AG08395 (cell line): Measurements from ENCODE around the gene SMAD6.
A peak's percentile ranks its signal among the peaks of the same experiment; 100 is the strongest.

ENCODE experiments used
- DNase-seq: peaks from one replicate; pipeline ENCODE4 v3.0.0; 2012; ENCODE audit warnings: mixed read lengths, low spot score

The SMAD6 gene

GRCh38 chr15:66796343-66796742 is 94.3 kb downstream of the SMAD6 start:
- DNase-seq, result no peak

- DNase-seq, result no peak
Measured at GRCh38 chr15:66797921-66798320, 95.9 kb downstream of the SMAD6 start.

- DNase-seq, result peak; percentile 41
Measured at GRCh38 chr15:66798426-66799061, 96.5 kb downstream of the SMAD6 start.

- no peak for DNase-seq
Measured at GRCh38 chr15:66799242-66799641, 97.2 kb downstream of the SMAD6 start.

- peak; percentile 35 for DNase-seq
Measured at GRCh38 chr15:66800584-66801235, 98.7 kb downstream of the SMAD6 start.

- DNase-seq, result no peak
Measured at GRCh38 chr15:66801266-66801665, 99.2 kb downstream of the SMAD6 start.

- peak; percentile 40 for DNase-seq
Measured at GRCh38 chr15:66802025-66803001, 100.3 kb downstream of the SMAD6 start.

GRCh38 chr15:66803182-66803729 is 101.2 kb downstream of the SMAD6 start:
- peak; percentile 99 for DNase-seq

- DNase-seq, result no peak
Measured at GRCh38 chr15:66803749-66804148, 101.7 kb downstream of the SMAD6 start.

- DNase-seq, result no peak
Measured at GRCh38 chr15:66805202-66805885, 103.3 kb downstream of the SMAD6 start.

- no peak for DNase-seq
Measured at GRCh38 chr15:66808181-66808824, 106.3 kb downstream of the SMAD6 start.

GRCh38 chr15:66809664-66810063 is 107.6 kb downstream of the SMAD6 start:
- no peak for DNase-seq

GRCh38 chr15:66815318-66815717 is 113.3 kb downstream of the SMAD6 start:
- DNase-seq, result peak; percentile 84

- no peak for DNase-seq
Measured at GRCh38 chr15:66816201-66816600, 114.2 kb downstream of the SMAD6 start.

GRCh38 chr15:66819084-66819483 is 117.0 kb downstream of the SMAD6 start:
- no peak for DNase-seq

GRCh38 chr15:66820481-66821176 is 118.6 kb downstream of the SMAD6 start:
- DNase-seq, result peak; percentile 54

GRCh38 chr15:66821307-66821706 is 119.3 kb downstream of the SMAD6 start:
- no peak for DNase-seq

GRCh38 chr15:66822114-66822513 is 120.1 kb downstream of the SMAD6 start:
- no peak for DNase-seq

GRCh38 chr15:66822576-66822975 is 120.5 kb downstream of the SMAD6 start:
- no peak for DNase-seq

- no peak for DNase-seq
Measured at GRCh38 chr15:66823601-66824000, 121.6 kb downstream of the SMAD6 start.

- DNase-seq, result no peak
Measured at GRCh38 chr15:66824424-66824823, 122.4 kb downstream of the SMAD6 start.
